Activated CD4-positive, alpha-beta T cell treated with anti-CD3 and anti-CD28 coated beads, Interleukin-2, amount 50 U/mL, for 24 hours (primary cell): Measurements from ENCODE around the gene BAG5.
A peak's percentile ranks its signal among the peaks of the same experiment; 100 is the strongest.

ENCODE experiments used
- DNase-seq, 2 donors: peaks; one replicate each; pipeline ENCODE4 v3.0.0-alpha.2; 2020; ENCODE audit warnings: low read depth in 1 of 2, low spot score in 1 of 2

The BAG5 gene

DNA sequence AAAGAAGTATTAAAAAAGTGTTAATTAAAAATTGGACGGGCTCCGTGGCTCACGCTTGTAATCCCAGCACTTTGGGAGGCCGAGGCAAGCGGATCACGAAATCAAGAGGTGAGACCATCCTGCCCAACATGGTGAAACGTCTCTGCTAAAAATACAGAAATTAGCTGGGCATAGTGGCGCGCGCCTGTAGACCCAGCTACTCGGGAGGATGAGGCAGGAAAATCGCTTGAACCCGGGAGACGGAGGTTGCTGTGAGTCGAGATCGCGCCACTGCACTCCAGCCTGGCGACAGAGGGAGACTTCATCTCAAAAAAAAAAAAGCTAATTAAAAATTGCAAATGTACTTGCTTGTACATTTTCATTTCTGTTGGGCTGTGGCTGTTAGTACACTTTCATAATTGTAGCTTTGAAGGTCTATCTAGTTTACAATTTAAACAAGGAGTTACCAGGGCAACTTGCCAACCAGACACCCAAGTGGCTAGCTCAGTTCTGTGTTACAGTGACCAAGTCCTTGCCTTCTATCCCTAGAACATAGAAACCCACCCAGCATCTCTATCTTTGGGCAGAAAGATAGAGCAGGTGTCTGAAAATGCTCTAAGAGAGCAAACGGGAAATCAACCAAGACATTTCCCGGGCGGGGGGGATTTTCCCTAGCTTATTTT, 1.5 kb upstream of the BAG5 start:
- no peak for DNase-seq

- no peak for DNase-seq
Observed at GRCh38 chr14:103563226-103563620, 766 bp upstream of the BAG5 start.

DNA sequence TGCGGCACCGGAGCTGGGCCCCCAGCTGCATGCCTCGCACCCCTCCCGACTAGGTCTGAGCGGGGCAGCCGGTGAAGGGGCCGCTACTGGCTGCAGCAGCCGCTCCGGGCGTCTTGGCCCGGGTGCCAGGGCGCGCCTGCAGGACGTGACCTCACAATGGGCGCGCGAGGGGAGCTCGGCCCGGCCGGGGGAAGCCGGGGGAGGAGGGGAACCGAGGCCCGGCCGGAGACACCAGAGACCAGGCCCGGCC, 353 bp downstream of the BAG5 start:
- no peak for DNase-seq

- peak; percentile 30 to 32 for DNase-seq
Observed at GRCh38 chr14:103561381-103562178, 877 bp downstream of the BAG5 start.

GRCh38 chr14:103560691-103561090, 1.8 kb downstream of the BAG5 start:
- no peak for DNase-seq

GRCh38 chr14:103559766-103560165, 2.7 kb downstream of the BAG5 start:
- DNase-seq: no peak

- no peak for DNase-seq
Observed at GRCh38 chr14:103558071-103558882, 4.2 kb downstream of the BAG5 start.

- DNase-seq: no peak
Observed at GRCh38 chr14:103556946-103557758, 5.3 kb downstream of the BAG5 start.

GRCh38 chr14:103555559-103556337, 6.7 kb downstream of the BAG5 start:
- no peak for DNase-seq

GRCh38 chr14:103552846-103553210, 9.6 kb downstream of the BAG5 start:
- no peak for DNase-seq

GRCh38 chr14:103552011-103552845, 10.2 kb downstream of the BAG5 start:
- no peak for DNase-seq

DNA sequence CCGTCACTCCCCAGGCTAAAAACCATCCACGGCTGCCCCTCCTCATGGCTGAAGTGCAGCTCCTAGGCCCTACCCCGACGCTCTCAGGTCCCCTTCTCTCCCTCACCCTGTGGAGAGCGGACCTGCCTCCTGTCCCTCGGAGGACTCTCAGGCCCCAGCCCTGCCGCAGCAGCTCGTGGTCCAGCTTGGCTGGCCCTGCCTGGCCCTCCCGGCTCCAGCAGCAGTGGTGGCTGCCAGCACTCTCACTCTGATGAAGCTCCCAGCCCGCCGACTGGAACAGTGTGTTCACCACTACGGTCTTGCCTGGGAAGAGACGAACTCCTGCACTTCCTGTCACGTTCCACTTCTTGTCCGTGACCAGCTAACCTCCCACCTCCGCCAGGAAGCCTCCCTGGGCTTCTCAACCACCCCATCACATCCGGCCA, 11.1 kb downstream of the BAG5 start:
- no peak for DNase-seq

- no peak for DNase-seq
Observed at GRCh38 chr14:103550451-103551337, 11.8 kb downstream of the BAG5 start.

DNA sequence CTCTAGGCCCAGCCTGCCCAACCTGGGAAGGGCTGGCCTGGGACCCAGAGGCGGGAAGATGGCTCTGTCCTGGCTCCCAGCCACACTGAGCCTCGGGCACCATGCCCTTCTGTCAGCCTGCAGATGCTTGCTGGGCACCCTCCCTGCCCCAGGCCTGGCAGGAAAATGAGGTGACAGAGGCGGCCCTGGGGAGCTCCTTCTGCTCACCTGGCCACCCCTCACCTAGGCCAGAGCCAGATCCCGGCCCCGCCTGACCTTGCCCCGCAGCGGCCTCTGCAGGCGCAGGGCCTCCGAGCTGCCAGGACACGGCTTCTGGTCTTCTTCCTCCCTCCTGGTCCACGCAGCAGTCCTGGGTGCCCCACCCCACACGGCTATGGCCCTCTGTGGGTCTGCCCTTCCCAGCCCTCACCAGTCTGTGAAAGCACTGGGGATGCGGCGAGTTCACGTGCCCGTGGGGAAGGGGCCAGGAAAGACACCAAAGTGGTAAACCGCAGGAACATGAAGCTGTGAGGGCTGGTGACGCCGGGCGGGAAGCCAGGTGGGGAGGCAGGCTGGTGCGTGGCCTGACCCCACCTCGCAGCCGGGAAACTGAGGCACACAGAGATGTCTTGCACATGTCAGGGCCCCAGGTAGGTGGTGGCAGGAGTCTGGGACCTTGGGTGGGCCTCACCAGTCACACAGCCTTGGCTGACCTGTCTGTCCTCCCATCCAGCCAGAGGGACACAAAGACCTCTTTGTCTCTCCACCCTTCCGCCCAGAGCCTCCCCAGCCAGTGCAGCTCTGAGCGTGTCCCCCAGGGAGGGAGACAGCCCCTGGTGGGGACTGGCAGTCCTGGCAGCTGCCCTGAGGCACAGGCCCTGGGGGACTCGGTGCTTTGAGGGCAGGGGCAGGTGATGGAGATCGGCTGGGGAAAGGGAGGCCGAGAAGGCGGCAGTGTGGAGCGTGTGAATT, 12.8 kb downstream of the BAG5 start:
- DNase-seq: no peak

DNA sequence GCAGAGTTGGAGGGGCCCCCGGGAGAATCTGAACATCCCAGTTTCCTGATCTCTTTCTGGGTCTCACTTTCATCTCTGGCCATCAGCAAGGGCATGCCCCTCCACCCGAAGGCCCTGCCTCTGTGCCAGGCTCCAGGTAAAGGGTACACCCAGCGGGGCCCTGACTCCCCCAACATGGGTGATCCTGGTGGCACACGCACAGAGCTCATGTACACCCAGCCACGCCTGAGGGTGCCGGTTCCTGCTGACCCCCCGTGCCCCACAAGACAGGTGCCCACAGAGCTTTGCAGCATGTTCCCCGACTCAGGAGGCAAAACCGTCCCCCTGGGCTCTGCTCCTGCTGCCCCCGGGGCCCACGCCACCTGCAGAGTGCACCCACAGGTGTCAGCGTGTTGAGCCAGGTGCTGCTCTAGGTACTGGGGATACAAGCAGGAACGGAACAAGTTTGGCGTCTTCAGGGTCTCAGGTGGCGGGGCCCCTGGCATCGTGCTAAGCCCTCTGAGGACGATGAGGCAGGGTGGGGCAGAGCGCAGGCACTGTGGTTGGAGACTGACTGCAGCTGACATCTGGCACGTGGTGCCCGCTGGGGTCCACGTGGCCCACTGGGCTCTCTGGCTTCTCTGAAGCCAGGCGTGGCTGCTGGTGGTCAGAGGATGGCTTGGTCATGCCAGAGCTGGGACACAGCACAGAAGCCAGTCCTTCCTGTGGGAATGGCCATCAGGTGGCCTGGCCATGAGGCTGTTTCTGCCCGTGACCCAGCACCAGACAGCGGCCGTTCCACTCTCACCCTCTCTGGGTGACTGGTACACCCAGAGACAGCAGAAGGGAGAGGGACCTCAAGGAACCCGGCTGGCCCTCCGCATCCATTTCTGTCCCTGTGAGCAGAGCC, 13.8 kb downstream of the BAG5 start:
- no peak for DNase-seq

GRCh38 chr14:103547941-103548462, 14.5 kb downstream of the BAG5 start:
- DNase-seq: no peak
